ENCODE data around the gene CARNS1. TPM values are rescaled to one million over a fixed set of nuclear protein-coding genes. Genes with fewer than 3 reads are reported as not detected.

The CARNS1 gene
- total and polyA plus RNA-seq, 10 of the 15 experiments (the other 5 are each of a cell fraction or from before 2014, with no cell fraction given) = 0.02 to 0.14 (median 0.10) TPM; not detected in 3

DNA sequence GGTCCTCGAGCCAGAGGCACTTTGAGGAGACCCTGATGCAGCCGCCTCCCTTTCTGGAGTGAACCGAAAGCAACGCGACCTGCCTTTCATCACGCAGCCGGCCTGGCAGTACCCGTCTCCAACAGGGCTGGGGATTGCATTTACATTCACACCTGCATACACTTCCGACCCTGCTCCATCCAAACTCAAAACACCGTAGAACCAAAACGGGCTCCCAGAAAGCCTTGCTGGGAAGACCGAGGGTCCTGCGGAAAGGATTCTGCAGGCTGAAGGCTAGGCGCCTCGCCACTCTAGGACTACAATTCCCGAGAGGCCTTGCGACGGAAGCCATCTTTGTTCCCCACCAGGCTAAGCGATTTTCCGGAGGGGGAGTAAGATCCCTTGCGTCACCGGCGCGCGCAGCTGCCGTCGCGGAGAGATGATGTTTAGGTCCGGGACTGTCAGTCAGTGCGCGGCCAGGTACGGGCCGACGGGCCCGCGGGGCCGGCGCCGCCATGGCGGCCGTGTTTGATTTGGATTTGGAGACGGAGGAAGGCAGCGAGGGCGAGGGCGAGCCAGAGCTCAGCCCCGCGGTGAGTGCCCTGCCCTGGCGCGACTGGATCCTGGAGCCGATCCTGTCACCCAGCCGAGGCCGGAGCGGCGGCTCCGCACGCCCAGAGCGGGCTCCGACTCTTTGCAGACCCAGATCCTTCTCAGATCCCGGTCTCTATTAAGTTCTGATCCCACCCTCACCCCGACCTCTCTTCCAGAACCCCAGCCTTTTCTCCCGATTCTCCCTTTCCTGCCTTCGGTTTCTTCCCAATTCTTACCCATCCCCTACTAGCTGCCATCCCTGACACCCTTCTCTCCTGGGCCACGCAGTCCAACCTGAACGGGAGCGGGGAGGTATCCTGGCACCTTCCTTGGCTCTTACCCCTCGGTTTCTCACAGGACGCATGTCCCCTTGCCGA lies 12.8 kb downstream of the CARNS1 start, which contains the start of gene RPS6KB2 (continued):
- TF ChIP-seq, protein P1, sequence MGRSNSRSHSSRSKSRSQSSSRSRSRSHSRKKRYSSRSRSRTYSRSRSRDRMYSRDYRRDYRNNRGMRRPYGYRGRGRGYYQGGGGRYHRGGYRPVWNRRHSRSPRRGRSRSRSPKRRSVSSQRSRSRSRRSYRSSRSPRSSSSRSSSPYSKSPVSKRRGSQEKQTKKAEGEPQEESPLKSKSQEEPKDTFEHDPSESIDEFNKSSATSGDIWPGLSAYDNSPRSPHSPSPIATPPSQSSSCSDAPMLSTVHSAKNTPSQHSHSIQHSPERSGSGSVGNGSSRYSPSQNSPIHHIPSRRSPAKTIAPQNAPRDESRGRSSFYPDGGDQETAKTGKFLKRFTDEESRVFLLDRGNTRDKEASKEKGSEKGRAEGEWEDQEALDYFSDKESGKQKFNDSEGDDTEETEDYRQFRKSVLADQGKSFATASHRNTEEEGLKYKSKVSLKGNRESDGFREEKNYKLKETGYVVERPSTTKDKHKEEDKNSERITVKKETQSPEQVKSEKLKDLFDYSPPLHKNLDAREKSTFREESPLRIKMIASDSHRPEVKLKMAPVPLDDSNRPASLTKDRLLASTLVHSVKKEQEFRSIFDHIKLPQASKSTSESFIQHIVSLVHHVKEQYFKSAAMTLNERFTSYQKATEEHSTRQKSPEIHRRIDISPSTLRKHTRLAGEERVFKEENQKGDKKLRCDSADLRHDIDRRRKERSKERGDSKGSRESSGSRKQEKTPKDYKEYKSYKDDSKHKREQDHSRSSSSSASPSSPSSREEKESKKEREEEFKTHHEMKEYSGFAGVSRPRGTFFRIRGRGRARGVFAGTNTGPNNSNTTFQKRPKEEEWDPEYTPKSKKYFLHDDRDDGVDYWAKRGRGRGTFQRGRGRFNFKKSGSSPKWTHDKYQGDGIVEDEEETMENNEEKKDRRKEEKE (IDR thresholded peaks at IDR 0.05) = no peak
- TF ChIP-seq CREB1 (IDR thresholded peaks at IDR 0.05; ENCODE audit: low read depth) (no peak), MTA3 (IDR thresholded peaks at IDR 0.05; ENCODE audit: borderline replicate concordance, low read length) (no peak), IKZF2 (IDR thresholded peaks at IDR 0.05) (no peak), BMI1 (IDR thresholded peaks at IDR 0.05; ENCODE audit: borderline replicate concordance) (no peak), ZNF217 (IDR thresholded peaks at IDR 0.05) (no peak), CEBPB (IDR thresholded peaks at IDR 0.05; ENCODE audit: borderline replicate concordance in 1 of 2, low read depth in 2 of 2, low read length in 2 of 2) (no peak), TAF1 (IDR thresholded peaks at IDR 0.05; ENCODE audit: borderline replicate concordance, low read depth, low read length) (peak; percentile 67), RAD51 (IDR thresholded peaks at IDR 0.05) (no peak), RCOR1 (conservative IDR thresholded peaks at IDR 0.05; ENCODE audit: low read depth, low read length) (no peak), FOXM1 (IDR thresholded peaks at IDR 0.05; ENCODE audit: low read depth, low read length) (no peak), GATAD2B (conservative IDR thresholded peaks at IDR 0.05; ENCODE audit: low read depth) (0 out of 2 replicates have a peak, but pooled peaks have one; percentile 43), RBBP5 (conservative IDR thresholded peaks at IDR 0.05) (no peak), POLR2AphosphoS2 (IDR thresholded peaks at IDR 0.05; ENCODE audit: low read depth, low read length) (peak; percentile 66), ZNF274 (IDR thresholded peaks at IDR 0.05; ENCODE audit: insufficient read depth, insufficient read length) (no peak), SREBF2 (IDR thresholded peaks at IDR 0.05; ENCODE audit: low read length) (no peak), ASH2L (IDR thresholded peaks at IDR 0.05; ENCODE audit: borderline replicate concordance, low read depth) (peak; percentile 96; the same call in 1 of the 2 replicates)
- TF ChIP-seq, protein P2, sequence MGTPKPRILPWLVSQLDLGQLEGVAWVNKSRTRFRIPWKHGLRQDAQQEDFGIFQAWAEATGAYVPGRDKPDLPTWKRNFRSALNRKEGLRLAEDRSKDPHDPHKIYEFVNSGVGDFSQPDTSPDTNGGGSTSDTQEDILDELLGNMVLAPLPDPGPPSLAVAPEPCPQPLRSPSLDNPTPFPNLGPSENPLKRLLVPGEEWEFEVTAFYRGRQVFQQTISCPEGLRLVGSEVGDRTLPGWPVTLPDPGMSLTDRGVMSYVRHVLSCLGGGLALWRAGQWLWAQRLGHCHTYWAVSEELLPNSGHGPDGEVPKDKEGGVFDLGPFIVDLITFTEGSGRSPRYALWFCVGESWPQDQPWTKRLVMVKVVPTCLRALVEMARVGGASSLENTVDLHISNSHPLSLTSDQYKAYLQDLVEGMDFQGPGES (IDR thresholded peaks at IDR 0.05) = no peak
- TF ChIP-seq, protein P3, sequence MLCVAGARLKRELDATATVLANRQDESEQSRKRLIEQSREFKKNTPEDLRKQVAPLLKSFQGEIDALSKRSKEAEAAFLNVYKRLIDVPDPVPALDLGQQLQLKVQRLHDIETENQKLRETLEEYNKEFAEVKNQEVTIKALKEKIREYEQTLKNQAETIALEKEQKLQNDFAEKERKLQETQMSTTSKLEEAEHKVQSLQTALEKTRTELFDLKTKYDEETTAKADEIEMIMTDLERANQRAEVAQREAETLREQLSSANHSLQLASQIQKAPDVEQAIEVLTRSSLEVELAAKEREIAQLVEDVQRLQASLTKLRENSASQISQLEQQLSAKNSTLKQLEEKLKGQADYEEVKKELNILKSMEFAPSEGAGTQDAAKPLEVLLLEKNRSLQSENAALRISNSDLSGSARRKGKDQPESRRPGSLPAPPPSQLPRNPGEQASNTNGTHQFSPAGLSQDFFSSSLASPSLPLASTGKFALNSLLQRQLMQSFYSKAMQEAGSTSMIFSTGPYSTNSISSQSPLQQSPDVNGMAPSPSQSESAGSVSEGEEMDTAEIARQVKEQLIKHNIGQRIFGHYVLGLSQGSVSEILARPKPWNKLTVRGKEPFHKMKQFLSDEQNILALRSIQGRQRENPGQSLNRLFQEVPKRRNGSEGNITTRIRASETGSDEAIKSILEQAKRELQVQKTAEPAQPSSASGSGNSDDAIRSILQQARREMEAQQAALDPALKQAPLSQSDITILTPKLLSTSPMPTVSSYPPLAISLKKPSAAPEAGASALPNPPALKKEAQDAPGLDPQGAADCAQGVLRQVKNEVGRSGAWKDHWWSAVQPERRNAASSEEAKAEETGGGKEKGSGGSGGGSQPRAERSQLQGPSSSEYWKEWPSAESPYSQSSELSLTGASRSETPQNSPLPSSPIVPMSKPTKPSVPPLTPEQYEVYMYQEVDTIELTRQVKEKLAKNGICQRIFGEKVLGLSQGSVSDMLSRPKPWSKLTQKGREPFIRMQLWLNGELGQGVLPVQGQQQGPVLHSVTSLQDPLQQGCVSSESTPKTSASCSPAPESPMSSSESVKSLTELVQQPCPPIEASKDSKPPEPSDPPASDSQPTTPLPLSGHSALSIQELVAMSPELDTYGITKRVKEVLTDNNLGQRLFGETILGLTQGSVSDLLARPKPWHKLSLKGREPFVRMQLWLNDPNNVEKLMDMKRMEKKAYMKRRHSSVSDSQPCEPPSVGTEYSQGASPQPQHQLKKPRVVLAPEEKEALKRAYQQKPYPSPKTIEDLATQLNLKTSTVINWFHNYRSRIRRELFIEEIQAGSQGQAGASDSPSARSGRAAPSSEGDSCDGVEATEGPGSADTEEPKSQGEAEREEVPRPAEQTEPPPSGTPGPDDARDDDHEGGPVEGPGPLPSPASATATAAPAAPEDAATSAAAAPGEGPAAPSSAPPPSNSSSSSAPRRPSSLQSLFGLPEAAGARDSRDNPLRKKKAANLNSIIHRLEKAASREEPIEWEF (IDR thresholded peaks at IDR 0.05; ENCODE audit: insufficient replicate concordance, low read depth, low read length) = no peak
- TF ChIP-seq, protein P4, sequence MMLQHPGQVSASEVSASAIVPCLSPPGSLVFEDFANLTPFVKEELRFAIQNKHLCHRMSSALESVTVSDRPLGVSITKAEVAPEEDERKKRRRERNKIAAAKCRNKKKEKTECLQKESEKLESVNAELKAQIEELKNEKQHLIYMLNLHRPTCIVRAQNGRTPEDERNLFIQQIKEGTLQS (IDR thresholded peaks at IDR 0.05; ENCODE audit: borderline replicate concordance, extremely low read depth, low read depth, low read length) = peak; percentile 97
